Adipose tissue (tissue), 3 donors: Measurements from ENCODE around the gene PROZ. TPM values are rescaled to one million over a fixed set of nuclear protein-coding genes. Genes with fewer than 3 reads are reported as not detected.

Source experiments
- H3K27ac ChIP-seq: one replicate; pipeline ENCODE4 v1.5.1; 2013; ENCODE audit warnings: low read depth, low read length
- WGBS, 3 donors: extraction: QIAGEN DNeasy Blood & Tissue Kit; methylation state at CpG; one replicate each; pipeline ENCODE4 v1.1.7; 2013; 5-methylcytosine and 5-hydroxymethylcytosine counted together
- polyA plus RNA-seq, 3 donors: library from polyadenylated mRNA; stranded (reverse); fragments of 200-250 nt; gene quantifications; one replicate each; pipeline ENCODE4 v1.2.3, GENCODE V29; 2013
- donor health status: healthy with polysubstance abuse.
- donor health status: Bipolar disorder and iron deficiency.
- donor health status: healthy.

Gene PROZ
- polyA plus RNA-seq, 3 donors, result not detected

DNA sequence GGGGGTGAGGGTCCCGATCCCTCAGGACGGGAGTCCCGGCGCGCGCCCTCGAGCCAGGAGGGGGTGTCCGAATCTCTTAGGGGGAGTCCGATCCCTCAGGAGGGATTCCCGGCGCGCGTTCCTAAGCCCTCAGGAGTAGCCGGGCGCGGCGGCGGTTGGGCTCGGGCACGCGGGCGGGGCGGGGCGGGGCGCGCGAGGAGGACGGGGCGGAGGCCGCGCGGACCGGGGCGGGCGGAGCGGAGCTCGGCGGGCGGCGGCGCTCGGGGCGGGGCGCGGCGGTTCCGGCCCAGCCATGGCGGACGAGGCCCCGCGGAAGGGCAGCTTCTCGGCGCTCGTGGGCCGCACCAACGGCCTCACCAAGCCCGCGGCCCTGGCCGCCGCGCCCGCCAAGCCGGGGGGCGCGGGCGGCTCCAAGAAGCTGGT is 50.9 kb downstream of the PROZ start, which contains the start of gene CUL4A:
TSS of gene CUL4A (plus strand) at position 278 of the 423 bp plus-strand sequence. CDS start at position 293, 15 bp downstream.
- H3K27ac ChIP-seq, result peak within 1 kb of the TSS; percentile 86
- 0 to 1% (median 0%) methylated on average over 8 to 55 of the region's 66 CpGs for WGBS, 3 donors

GRCh38 chr13:113209759-113210421 is 51.4 kb downstream of the PROZ start:
- H3K27ac ChIP-seq, result peak overlapping the region; percentile 70
- 0 to 1% (median 0%) methylated on average over 43 to 67 of the region's 67 CpGs for WGBS, 3 donors

- no peak overlapping the region for H3K27ac ChIP-seq
- WGBS, 3 donors, result 73 to 94% (median 81%) methylated on average over 6 of the region's 6 CpGs
These were observed 52.4 kb downstream of the PROZ start for GRCh38 chr13:113210833-113211232.

GRCh38 chr13:113211774-113212173 is 53.3 kb downstream of the PROZ start:
- WGBS, 3 donors, result 94 to 98% (median 97%) methylated on average over 10 of the region's 10 CpGs

GRCh38 chr13:113216254-113217048 is 58.0 kb downstream of the PROZ start:
- no peak overlapping the region for H3K27ac ChIP-seq
- 20 to 54% (median 47%) methylated on average over 7 of the region's 7 CpGs for WGBS, 3 donors

More at GRCh38 chr13:113211774-113212173, 53.3 kb downstream of the PROZ start:
- H3K27ac ChIP-seq, result no peak overlapping the region

- 53 to 89% (median 81%) methylated on average over 3 of the region's 3 CpGs for WGBS, 3 donors
- no peak overlapping the region for H3K27ac ChIP-seq
These were observed 60.1 kb downstream of the PROZ start for GRCh38 chr13:113218586-113218985.

GRCh38 chr13:113219256-113219940 is 61.0 kb downstream of the PROZ start:
- no peak overlapping the region for H3K27ac ChIP-seq
- WGBS, 3 donors, result 87 to 90% (median 87%) methylated on average over 14 of the region's 14 CpGs

GRCh38 chr13:113220141-113220598 is 61.7 kb downstream of the PROZ start:
- H3K27ac ChIP-seq, result no peak overlapping the region
- WGBS, 3 donors, result 42 to 79% (median 71%) methylated on average over 13 of the region's 13 CpGs

GRCh38 chr13:113220877-113221276 is 62.4 kb downstream of the PROZ start:
- WGBS, 3 donors, result 93% methylated on average over 7 of the region's 7 CpGs
- no peak overlapping the region for H3K27ac ChIP-seq

Other genes starting within 250 kb of the PROZ start
- 10 to 100 TPM; 18.0 to 77.6 (median 53.4) TPM for gene MCF2L, start 189.4 kb upstream of the PROZ start, polyA plus RNA-seq
- gene F7, start 52.9 kb upstream of the PROZ start, polyA plus RNA-seq, result under 1 TPM in 2 of 3 donors, not detected in 1; 0.07 to 0.12 TPM
- gene F10, start 35.8 kb upstream of the PROZ start, polyA plus RNA-seq, result 10 to 100 TPM in 1 of 3 donors, 1 to 10 TPM in 2; 3.8 to 19.5 (median 8.3) TPM
- 10 to 100 TPM; 23.6 to 37.8 (median 28.4) TPM for gene PCID2, start 50.0 kb downstream of the PROZ start, polyA plus RNA-seq
- 10 to 100 TPM; 23.5 to 39.5 (median 31.8) TPM for gene CUL4A, start 51.0 kb downstream of the PROZ start, polyA plus RNA-seq
- gene LAMP1, start 138.6 kb downstream of the PROZ start, polyA plus RNA-seq, result 100 to 1,000 TPM in 1 of 3 donors, 10 to 100 TPM in 2; 46.6 to 101 (median 66.7) TPM
- 1 to 10 TPM; 2.7 to 6.1 (median 5.3) TPM for gene GRTP1, start 205.5 kb downstream of the PROZ start, polyA plus RNA-seq